Activated effector memory CD4-positive, alpha-beta T cell treated with anti-CD3 and anti-CD28 coated beads, Interleukin-2, amount 50 U/mL, for 16 hours (primary cell): ENCODE measurements around the gene BMF.

ENCODE experiments used
- DNase-seq: peaks from one replicate; pipeline ENCODE4 v3.0.0-alpha.2; 2020

The BMF gene

DNA sequence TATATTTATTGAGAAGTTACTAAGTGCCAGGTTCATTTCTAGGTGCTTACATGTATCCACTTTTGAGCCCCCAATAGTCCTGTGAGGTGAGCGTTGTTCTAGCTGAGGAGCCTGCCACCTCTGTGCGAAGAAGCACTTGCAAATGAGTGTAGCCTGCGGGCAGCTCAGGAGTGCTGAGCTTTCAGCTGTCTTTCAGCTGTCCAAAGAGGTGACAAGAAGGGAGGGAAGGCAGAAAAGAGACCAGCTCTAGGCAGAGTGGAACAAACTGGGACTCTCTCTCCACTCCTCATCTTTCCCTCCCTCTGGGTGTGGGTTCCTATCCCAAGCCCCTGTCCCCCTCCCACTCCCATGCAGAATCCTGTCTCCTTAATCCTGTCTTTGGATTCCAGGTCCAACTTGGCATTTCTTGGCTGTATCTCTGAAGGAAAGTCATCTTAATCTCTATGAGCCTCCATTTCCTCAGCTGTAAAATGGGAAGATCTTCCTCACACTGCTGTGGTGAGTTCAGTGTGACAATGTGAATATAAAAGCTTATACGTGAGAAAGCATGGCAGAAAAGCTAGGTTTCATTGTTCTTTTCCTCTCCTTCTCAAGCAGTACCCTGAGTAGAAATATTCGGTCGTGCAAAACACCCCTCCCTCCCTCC, 63.0 kb downstream of the BMF start:
- no peak for DNase-seq

DNA sequence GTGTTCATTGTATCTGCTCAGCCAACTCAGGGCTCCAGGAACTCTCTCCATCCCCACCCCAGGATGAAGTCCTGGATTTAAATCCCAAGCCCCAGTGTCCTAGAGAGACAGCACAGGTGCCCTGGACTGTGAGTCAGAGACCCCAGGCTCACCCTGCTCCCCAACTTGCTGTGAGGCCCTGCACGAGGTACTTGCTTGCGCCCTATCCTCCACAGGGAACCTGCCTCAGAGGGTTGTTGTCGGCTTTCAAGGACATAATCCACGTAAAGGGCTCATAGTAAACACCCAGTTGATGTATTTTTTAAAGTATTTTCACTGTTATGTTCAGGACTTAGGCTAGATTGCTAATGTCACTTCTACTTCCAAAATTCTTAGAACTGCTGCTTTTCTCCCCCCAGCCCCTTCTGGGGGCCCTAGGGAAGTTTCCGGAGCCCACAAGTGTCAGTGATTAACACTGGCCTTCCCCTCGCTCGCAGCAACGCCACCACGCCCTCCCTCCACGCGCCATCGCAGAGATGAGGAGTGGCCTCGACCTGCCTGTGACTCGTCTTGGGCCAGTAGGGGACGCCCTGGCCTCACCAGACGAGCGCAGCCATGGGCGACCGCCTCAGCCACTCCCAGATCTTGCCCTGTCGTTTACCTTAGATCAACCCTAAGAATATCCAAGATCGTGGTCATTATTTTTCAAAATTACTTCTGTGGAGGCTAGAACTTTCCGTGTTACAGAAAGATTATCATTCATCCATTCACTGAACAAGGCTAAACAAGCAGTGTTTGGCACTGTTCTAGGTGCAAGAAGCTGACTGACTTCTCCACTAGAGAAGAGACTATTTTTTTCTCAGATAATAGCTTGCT, 63.7 kb downstream of the BMF start:
- peak; percentile 94 for DNase-seq

GRCh38 chr15:40043927-40044716, 64.6 kb downstream of the BMF start:
- DNase-seq: no peak

GRCh38 chr15:40042791-40043320, 65.8 kb downstream of the BMF start:
- no peak for DNase-seq

GRCh38 chr15:40040770-40041169, 67.9 kb downstream of the BMF start:
- DNase-seq: no peak

DNA sequence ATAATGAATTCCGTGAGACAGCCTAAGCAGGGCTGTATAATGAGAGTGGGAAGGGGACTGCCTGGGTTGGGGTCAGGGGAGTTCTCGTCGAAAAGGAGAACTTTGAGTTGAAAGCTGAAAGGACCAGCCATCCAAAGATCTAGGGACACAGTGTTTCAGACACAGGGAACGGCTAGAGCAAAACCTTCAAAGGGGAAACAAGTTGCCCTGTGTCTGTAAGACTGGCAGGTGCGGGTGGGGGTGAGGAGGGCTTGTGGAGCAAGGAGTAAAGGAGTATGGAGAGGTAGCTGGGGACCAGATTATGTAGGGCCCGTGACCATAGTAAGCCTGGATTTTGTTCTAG, 68.4 kb downstream of the BMF start:
- DNase-seq: no peak

GRCh38 chr15:40038638-40039543, 69.8 kb downstream of the BMF start, which contains the start of gene SRP14:
SRP14 (minus strand) TSS chr15:40039181; CDS start chr15:40039116, 65 bp downstream.
- peak; percentile 98 for DNase-seq

- no peak for DNase-seq
Measured at GRCh38 chr15:40038275-40038637, 70.4 kb downstream of the BMF start.
